ENCODE data around the gene NELFE. TPM values are rescaled to one million over a fixed set of nuclear protein-coding genes. Genes with fewer than 3 reads are reported as not detected.
"Not testable (repeated sequence)": the region's sequence is repeated elsewhere in the genome, so short reads cannot be mapped to it uniquely, and the experiment has no call there.

NELFE gene, protein sequence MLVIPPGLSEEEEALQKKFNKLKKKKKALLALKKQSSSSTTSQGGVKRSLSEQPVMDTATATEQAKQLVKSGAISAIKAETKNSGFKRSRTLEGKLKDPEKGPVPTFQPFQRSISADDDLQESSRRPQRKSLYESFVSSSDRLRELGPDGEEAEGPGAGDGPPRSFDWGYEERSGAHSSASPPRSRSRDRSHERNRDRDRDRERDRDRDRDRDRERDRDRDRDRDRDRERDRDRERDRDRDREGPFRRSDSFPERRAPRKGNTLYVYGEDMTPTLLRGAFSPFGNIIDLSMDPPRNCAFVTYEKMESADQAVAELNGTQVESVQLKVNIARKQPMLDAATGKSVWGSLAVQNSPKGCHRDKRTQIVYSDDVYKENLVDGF
- total RNA-seq (10 to 100 TPM; 38.2 to 52.8 (median 45.7) TPM), polyA plus RNA-seq (10 to 100 TPM; 36.5 to 70.4 TPM)
- long read RNA-seq, donor 1, transcript NELFE-208 (10 exons, 1,543 nt), result minor isoform, 7 of 69 reads
- long read RNA-seq, donor 1, transcript NELFE-202 (11 exons, 1,584 nt), result major isoform, 51 of 69 reads
- long read RNA-seq, donor 1, partial matches to known transcripts, result 2 of 69 reads
- long read RNA-seq, donor 1, other reads (novel, unspliced or antisense), result 9 of 69 reads
- long read RNA-seq, donor 2, transcript NELFE-202 (11 exons, 1,584 nt), result major isoform, 49 of 63 reads
- long read RNA-seq, donor 2, partial matches to known transcripts, result 4 of 63 reads
- long read RNA-seq, donor 2, other reads (novel, unspliced or antisense), result 6 of 63 reads
- long read RNA-seq, donor 3, transcript NELFE-208 (10 exons, 1,543 nt), result minor isoform, 8 of 83 reads
- long read RNA-seq, donor 3, transcript NELFE-202 (11 exons, 1,584 nt), result major isoform, 60 of 83 reads
- long read RNA-seq, donor 3, partial matches to known transcripts, result 5 of 83 reads
- long read RNA-seq, donor 3, other reads (novel, unspliced or antisense), result 10 of 83 reads

DNA sequence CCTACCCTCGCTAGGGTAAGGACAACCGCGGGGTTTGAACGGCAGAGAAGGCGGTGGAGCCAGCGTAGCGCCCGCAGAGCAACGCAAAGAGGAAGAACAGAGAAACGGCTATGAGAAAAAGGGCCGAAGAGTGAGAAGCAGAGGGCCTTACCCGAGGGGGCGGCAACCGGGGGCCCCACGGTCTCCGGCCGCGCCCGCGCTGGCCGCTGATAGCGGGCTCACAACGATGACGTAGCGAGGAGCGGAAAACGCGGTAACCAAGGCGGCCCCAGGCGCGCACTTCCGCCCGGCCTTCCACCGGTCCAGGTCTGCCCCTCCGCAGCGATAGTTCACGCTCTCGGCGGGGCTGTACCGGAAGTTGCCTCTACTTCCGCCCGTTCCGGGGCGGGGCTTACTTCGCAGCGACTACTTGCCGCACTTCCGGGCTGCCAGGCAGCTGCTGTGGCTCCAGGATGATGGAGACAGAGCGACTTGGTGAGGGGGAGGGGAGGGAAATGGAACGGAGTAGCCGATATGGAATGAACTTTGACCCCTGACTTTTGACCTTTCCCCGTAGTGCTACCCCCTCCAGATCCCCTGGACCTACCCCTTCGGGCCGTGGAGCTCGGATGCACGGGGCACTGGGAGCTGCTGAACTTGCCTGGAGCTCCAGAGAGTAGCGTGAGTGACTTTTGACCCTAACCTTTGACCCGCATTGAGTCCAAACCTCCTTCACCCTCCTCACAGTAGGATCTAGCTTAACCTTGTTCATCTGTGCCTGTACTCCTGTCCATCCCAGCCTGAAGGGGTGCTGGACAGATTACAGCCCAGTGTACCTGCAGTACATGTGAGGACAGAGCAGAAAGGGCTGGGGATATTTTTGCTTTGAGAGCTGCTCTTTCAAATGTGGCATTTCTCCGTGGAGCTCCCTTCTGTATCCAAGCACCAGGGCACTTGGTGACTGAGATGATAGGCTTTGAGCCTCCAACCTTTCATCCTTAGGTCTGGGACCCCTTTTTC is at the start of gene NELFE, which contains the start of gene SKIC2:
Gene NELFE, minus strand, starts transcription at position 231 of the 999 bp plus-strand sequence. CDS start 525 bp downstream, outside the sequence.
Gene SKIC2, plus strand, starts transcription at position 435 of the 999 bp plus-strand sequence. Its CDS starts 18 bp downstream, at position 453.
- H3K27me3 ChIP-seq, result no peaks in the 10 kb centered on the region
- H3K4me1 ChIP-seq, result peaks cover 6 to 27% (median 20%) of the 10 kb centered on the region in 9 donors
- TF ChIP-seq, protein P1, sequence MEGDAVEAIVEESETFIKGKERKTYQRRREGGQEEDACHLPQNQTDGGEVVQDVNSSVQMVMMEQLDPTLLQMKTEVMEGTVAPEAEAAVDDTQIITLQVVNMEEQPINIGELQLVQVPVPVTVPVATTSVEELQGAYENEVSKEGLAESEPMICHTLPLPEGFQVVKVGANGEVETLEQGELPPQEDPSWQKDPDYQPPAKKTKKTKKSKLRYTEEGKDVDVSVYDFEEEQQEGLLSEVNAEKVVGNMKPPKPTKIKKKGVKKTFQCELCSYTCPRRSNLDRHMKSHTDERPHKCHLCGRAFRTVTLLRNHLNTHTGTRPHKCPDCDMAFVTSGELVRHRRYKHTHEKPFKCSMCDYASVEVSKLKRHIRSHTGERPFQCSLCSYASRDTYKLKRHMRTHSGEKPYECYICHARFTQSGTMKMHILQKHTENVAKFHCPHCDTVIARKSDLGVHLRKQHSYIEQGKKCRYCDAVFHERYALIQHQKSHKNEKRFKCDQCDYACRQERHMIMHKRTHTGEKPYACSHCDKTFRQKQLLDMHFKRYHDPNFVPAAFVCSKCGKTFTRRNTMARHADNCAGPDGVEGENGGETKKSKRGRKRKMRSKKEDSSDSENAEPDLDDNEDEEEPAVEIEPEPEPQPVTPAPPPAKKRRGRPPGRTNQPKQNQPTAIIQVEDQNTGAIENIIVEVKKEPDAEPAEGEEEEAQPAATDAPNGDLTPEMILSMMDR (IDR thresholded peaks at IDR 0.05), result no peak
- WGBS, 2 donors, result 0 to 1% methylated on average over 57 to 59 of the region's 59 CpGs
- H3K36me3 ChIP-seq, result peaks cover 0 to 74% (median 59%) of the 10 kb centered on the region in 9 donors
- peak; percentile 98 to 100 (median 100) for ATAC-seq
- peak within 1 kb of the TSS; percentile 60 to 99 (median 90) for H3K4me3 ChIP-seq
- H3K27ac ChIP-seq, result peak within 1 kb of the TSS; percentile 54 to 95 (median 90)
- DNase-seq, result peak; percentile 98
- H3K9me3 ChIP-seq, result no peaks in the 10 kb centered on the region
- intact Hi-C loops (cut with DNase I), result loop anchor here in 9 of 10 donors (1.0 to 10.0 kb wide), 6 partner anchors 13 to 414 kb away; partner anchors contain the start of genes ZBTB12 (in 5 of the 9), ATP6V1G2 (in 3 of the 9), DDX39B (in 3 of the 9) and DXO (in 3 of the 9)

- H3K4me3 ChIP-seq; H3K36me3 ChIP-seq; intact Hi-C loops (cut with DNase I); ATAC-seq; H3K9me3 ChIP-seq; DNase-seq; H3K27me3 ChIP-seq; H3K27ac ChIP-seq; H3K4me1 ChIP-seq: not testable (repeated sequence)
- no CpG with 5 or more reads among the region's 24 CpGs for WGBS, 2 donors
Measured at GRCh38 chr6:32008037-32008436, 49.3 kb upstream of the NELFE start.

- H3K4me3 ChIP-seq; H3K36me3 ChIP-seq; H3K9me3 ChIP-seq; H3K27me3 ChIP-seq; H3K27ac ChIP-seq; H3K4me1 ChIP-seq; intact Hi-C loops (cut with DNase I); ATAC-seq; DNase-seq: not testable (repeated sequence)
- 67 to 87% methylated on average over 9 to 11 of the region's 12 CpGs for WGBS, 2 donors
Measured at GRCh38 chr6:32007086-32007485, 48.3 kb upstream of the NELFE start.

DNA sequence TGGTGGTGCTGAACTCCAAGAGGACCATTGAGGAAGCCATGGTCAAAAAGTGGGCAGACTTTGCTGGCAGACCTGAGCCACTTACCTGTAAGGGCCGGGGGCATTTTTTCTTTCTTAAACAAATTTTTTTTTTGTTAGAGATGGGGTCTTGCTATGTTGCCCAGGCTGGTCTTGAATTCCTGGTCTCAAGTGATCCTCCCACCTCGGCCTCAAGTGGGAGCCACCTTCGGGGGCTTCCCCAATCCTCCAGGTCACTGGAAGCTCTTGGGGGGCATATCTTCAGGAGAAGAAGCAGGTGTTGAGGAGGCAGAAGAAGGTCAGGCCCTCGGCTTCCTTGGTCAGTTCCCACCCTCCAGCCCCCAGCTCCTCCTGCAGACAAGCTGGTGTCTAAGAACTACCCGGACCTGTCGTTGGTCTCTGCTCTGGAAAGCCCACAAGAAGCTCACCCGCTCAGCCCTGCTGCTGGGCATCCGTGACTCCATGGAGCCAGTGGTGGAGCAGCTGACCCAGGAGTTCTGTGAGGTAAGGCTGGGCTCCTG is 47.3 kb upstream of the NELFE start:
- H3K27me3 ChIP-seq; H3K4me3 ChIP-seq; H3K36me3 ChIP-seq; H3K27ac ChIP-seq; ATAC-seq; H3K9me3 ChIP-seq; intact Hi-C loops (cut with DNase I); H3K4me1 ChIP-seq: not testable (repeated sequence)
- WGBS, 2 donors, result 72 to 74% methylated on average over 8 of the region's 8 CpGs
- DNase-seq, result peak in 1 of 2 donors; percentile 1

DNA sequence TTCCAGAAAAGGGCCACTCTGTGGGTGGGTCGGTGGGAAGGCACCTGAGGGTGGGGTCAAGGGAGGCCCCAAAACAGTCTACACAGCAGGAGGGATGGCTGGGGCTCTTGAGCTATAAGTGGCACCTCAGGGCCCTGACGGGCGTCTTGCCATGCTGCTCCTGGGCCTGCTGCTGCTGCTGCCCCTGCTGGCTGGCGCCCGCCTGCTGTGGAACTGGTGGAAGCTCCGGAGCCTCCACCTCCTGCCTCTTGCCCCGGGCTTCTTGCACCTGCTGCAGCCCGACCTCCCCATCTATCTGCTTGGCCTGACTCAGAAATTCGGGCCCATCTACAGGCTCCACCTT is 46.7 kb upstream of the NELFE start:
- H3K27me3 ChIP-seq; H3K9me3 ChIP-seq; H3K4me1 ChIP-seq; ATAC-seq; H3K36me3 ChIP-seq; H3K27ac ChIP-seq; intact Hi-C loops (cut with DNase I); H3K4me3 ChIP-seq: not testable (repeated sequence)
- WGBS, 2 donors, result 69 to 73% methylated on average over 8 of the region's 9 CpGs
- peak in 1 of 2 donors; percentile 13 for DNase-seq

GRCh38 chr6:32004864-32005537 is 46.2 kb upstream of the NELFE start:
- intact Hi-C loops (cut with DNase I); H3K9me3 ChIP-seq; H3K36me3 ChIP-seq; DNase-seq; H3K27ac ChIP-seq; H3K27me3 ChIP-seq; ATAC-seq; H3K4me3 ChIP-seq; H3K4me1 ChIP-seq: not testable (repeated sequence)
- WGBS, 2 donors, result 71 to 73% methylated on average over 8 to 9 of the region's 13 CpGs

DNA sequence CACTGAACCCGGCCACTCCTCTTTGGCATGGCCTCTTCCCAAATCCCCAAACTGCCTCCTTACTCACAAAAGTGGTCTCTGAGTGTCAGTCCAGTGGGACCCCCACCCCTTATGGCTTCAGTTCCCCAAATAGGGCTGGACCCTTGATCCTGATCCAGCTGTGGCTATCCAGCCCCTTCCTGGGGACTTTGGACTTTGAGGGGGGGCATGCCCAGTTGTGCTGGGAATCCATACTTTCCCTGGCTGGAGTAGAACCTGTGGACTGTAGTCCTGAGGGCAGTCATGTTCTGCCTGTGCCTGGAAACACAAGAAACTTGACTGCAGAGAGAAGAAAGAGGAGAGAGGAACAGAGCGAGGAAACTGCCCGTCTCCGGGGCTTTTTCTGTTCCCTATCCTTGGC is 45.6 kb upstream of the NELFE start:
- H3K9me3 ChIP-seq; intact Hi-C loops (cut with DNase I); ATAC-seq; H3K4me3 ChIP-seq; H3K4me1 ChIP-seq; H3K27me3 ChIP-seq; H3K27ac ChIP-seq; H3K36me3 ChIP-seq: not testable (repeated sequence)
- DNase-seq, result peak in 1 of 2 donors; percentile 2
- 75 to 97% methylated on average over 3 to 4 of the region's 4 CpGs for WGBS, 2 donors

DNA sequence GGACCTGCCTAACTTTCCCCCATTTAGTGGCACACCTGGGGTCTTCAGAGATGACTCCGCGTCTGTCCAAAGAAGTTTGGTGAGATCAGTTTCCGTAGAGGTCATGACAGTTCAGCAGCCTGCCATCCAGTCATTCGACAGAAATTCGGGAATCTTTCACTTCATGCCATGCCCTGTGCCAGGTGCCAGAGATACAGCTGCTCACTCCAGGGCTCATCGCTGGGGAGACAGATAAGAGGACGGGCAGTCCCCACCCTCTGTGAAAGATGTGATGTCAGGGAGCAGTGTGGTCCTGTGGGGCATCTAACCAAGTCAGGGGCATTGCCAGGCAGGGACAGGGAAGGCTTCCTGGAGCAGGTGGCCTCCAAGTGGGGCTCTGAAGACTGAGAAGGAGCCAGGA is 44.5 kb upstream of the NELFE start:
- DNase-seq; H3K27me3 ChIP-seq; intact Hi-C loops (cut with DNase I); H3K36me3 ChIP-seq; H3K9me3 ChIP-seq; H3K4me3 ChIP-seq; H3K27ac ChIP-seq; H3K4me1 ChIP-seq: not testable (repeated sequence)
- ATAC-seq, result peak in 2 of 8 donors; percentile 5 to 19
- no CpG with 5 or more reads among the region's 7 CpGs for WGBS, 2 donors
